CD4-positive, alpha-beta T cell treated with Interleukin-1 beta for 1 hour (primary cell): Measurements from ENCODE around the gene GPER1.
"Not testable (repeated sequence)": the region's sequence is repeated elsewhere in the genome, so short reads cannot be mapped to it uniquely, and the experiment has no call there.

Source experiments
- DNase-seq, 2 donors: peaks; one replicate each; pipeline ENCODE4 v3.0.0-alpha.2; 2020 to 2022

GPER1 gene

DNA sequence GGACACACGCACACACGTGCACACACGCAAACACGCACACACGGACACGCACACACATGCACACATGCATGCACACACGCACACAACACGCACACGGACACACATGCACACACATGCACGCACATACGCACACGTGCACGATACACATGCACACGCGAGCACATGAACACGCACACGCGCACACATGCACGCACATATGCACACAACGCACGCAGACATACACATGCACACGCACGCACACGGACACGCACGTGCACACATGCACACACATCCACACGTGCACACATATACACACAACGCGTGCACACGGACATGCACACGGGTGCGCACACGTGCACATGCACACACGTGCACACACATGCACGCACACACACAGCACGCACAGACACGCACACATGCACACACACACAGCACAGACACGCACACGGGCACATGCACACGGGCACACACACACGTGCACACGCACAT lies 17.3 kb upstream of the GPER1 start:
- no peak for DNase-seq

- no peak for DNase-seq
These were observed 16.1 kb upstream of the GPER1 start for GRCh38 chr7:1071731-1072254.

- no peak for DNase-seq
These were observed 14.6 kb upstream of the GPER1 start for GRCh38 chr7:1073142-1073977.

DNA sequence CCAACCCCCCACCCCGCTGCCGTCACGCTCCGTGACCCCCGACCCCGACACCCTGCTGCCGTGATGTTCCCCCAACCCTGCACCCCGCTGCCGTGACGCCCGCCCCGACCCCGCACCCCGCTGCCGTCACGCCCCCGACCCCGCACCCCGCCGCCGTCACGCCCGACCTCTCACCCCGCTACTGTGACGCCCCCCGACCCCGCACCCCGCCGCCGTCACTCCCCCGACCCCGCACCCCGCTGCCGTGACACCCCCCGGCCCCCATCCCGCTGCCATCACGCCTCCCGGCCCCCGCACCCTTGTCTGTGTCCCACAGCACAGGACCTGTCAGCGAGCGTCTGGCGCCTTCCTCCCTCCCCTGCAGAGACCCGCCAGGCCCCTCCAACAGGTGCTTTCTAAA lies 13.9 kb upstream of the GPER1 start:
- not testable (repeated sequence) for DNase-seq

GRCh38 chr7:1074593-1075431 lies 13.1 kb upstream of the GPER1 start:
- DNase-seq: no peak

DNA sequence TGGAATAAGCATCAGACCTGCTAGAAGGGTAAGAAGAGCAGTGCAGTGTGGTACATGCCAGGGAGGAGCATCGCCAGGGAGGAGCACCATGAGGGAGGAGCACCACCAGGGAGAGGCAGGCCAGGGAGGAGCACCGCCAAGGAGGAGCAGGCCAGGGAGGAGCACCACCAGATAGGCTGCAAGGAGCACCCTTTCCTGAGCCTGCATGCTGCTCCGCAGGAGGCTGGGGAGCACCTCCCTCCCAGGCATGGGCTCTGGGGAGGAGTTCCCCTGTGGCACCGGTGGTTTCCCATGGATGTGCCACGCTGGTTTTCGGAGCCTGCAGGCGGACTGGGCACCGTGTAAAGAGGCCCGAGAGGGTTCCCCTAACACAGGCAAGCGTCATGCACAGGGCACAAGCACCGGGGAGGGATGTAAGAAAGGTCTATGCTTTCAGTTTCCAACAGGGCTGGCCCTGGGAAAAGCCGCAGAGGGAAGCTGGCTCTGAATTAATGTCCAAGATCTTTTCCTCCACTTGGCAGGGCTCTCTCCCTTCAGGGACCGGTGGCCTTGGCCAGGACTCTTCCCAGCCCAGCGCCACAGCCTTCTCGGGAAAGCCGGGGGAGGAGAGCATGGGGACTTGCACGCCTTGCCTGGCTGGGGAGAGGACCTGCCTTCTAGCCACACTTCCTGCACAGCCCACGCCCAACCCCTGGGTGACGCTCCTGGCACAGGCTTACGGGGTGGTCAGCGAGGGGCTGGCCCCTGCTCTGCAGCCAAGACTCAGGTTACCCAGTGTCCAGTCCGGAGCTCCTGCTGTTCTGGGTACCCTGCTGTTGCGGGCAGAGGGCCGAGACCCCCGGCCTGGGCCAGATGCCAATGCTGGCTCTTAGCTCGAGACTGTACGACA lies 11.5 kb upstream of the GPER1 start:
- no peak for DNase-seq

DNA sequence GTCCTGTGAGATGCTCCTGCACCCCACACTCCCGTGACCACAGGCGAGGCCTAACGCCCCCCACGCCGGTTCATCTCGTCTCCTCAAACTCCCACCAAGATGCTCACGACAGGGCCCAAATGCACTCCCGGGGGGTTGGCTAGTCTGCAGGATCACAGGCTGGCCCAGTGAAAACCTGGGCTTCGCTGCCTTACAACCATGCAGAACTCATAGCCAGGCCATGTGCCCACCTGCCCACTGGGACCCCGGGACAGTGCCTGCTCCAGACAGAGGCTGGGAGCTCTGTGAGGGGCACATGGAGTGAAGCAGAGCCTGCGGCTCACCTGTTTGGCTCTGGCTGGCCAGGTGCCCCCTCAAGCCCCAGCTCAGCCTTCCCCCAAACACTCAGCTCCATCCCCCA lies 9.4 kb upstream of the GPER1 start:
- DNase-seq: no peak

DNA sequence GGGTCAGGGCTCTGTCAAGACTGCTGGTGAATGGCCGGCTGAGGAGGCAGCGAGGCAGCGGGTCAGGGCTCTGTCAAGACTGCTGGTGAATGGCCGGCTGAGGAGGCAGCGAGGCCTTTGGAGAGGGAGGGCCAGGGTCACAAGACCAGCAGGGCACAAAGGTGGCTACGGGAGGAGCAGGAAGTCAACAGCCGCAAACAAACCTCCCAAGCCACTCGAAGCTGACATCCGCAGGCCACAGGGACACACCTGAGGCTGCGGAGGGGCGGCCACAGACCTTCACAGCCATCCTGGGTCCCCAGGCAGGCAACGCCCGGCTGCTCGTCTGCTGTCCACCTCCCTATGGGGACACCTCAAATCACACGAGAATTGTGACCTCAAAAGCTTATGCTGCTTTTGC lies 8.9 kb upstream of the GPER1 start:
- no peak for DNase-seq

DNA sequence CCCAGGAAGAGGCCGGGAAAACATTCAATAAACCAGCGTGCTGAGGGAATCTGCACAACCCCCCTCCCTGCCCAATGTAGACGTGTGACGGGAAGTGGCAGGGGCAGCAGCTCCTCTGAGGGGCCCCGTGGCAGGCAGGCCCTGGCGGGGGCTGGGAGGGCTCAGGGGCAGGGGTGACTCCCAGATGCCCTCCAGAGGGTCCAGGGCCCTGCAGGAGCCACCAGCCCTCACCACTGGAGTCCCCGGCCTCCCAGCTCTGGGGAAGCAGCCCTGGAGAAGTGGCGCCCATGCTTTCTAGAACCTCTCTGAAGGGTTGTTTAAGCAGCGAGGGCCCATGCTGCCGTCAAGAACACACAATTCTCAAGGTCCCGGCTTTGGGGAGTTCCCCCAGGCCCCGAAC lies 8.4 kb upstream of the GPER1 start:
- DNase-seq: no peak

- DNase-seq: no peak
These were observed 7.5 kb upstream of the GPER1 start for GRCh38 chr7:1080252-1080920.

GRCh38 chr7:1080921-1081255 lies 7.0 kb upstream of the GPER1 start:
- DNase-seq: no peak

DNA sequence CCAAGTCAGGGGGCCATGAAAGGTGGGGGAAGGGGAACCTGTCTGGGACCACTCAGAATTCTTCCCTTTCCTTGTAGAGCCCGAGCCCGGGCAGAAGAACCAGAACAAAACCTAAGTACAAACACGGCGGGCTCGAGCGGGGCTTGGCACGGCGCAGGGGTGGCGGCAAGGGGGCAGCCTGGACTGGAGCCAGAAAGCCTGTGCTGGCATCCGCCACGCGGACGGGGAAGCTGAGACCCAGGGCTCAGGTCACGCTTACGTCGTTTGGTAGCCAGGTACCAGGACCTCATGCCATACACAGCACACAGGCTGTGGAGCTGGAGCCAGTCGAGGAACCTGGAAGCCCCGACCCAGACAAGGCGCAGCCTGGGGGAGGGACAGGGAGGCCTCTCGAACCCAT lies 6.6 kb upstream of the GPER1 start:
- no peak for DNase-seq

- no peak for DNase-seq
These were observed 5.9 kb upstream of the GPER1 start for GRCh38 chr7:1081931-1082401.

GRCh38 chr7:1083729-1084657 lies 3.9 kb upstream of the GPER1 start:
- no peak for DNase-seq

- no peak for DNase-seq
These were observed 2.6 kb upstream of the GPER1 start for GRCh38 chr7:1085266-1085665.

GRCh38 chr7:1085910-1086421 lies 1.9 kb upstream of the GPER1 start:
- no peak for DNase-seq

DNA sequence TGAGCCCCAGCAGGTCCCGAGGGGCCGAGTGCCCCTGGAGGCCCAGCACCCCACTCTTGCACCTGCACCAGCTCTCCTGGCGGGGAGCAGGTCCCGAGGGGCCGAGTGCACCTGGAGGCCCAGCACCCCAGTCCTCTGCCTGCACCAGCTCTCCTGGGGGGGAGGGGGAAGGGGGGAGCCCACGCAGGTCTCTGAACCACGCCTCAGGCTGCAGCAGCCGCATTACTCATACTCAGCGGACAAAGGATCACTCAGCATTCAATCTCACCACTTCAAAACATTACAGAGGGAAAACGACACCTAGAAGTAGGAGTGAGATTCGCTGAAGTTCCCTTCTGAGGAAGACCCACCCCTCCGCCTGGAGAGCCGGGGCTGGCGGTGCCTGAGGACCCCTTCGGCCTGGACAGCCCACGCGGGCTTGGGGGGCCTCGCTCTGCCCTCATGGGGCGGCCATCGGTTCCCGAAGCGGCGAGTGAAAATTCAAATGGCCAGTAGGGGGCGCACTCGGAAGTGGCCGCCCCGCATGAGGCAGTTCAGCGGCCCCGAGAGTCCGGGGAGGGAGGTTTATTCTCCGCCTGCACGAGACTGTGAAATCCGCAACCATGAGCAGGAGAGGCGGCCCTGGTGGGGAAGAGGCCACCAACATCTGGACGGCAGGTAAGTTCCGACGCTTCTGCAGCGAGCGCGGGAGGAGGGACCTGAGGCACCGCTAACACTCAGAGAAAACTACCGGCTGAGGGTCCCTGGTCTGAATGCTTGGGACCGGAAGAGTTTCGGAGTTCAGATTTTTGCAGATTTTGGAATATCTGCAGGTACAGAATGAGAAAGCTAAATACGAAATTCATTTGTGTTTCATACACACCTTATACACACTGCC lies 1.1 kb upstream of the GPER1 start:
- DNase-seq: peak; percentile 68 to 82

- no peak for DNase-seq
These were observed 473 bp upstream of the GPER1 start for GRCh38 chr7:1087465-1087814.

DNA sequence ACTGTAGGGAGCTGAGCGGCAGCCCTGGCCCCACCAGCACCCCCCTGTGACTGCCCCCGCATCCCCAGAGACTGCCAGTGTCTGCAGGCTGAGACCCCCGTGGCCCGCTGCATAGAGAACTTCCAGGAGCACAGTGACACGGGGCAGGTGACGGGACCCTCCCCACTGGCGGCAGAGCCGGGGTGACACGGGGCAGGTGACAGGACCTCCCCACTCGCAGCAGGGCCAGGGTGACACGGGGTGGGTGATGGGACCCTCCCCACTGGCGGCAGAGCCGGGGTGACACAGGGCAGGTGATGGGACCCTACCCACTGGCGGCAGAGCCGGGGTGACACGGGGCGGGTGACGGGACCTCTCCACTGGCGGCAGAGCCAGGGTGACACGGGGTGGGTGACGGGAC lies 2.3 kb downstream of the GPER1 start:
- no peak for DNase-seq
